HepG2 (cell line): Measurements from ENCODE around the gene GPR158. TPM values are rescaled to one million over a fixed set of nuclear protein-coding genes. Genes with fewer than 3 reads are reported as not detected.

ENCODE experiments used
- ATAC-seq: fragments of 200-7000 bp; cut with Tn5 transposase; 3 replicates; pipeline ENCODE4 v1.9.1; 2020; ENCODE audit warnings: mild to moderate bottlenecking, moderate library complexity
- BruUV-seq: library from RNA; stranded (reverse); fragments of 400-500 nt; replicated peaks from 2 replicates; lab custom pipeline; 2021; lab: Mats Ljungman, UMichigan
- CTCF ChIA-PET: fragments of 300-600 bp; formaldehyde crosslinking; extraction: SDS; loops from one replicate; lab custom pipeline; 2021; ENCODE audit warnings: low total read pairs, inconsistent platforms, low intra/inter-chr PET ratio; lab: Yijun Ruan, JAX
- POLR2A ChIA-PET: fragments of 350-600 bp; sonication (Branson Sonifier 250); formaldehyde crosslinking; loops from one replicate; lab custom pipeline; 2020; ENCODE audit warnings: antibody characterized with exemption, inconsistent platforms; lab: Yijun Ruan, JAX
- DNase-seq: peaks from one replicate; pipeline ENCODE4 v3.0.0-alpha.2; 2015; ENCODE audit warnings: low spot score
- FAIRE-seq: peaks from 3 replicates; lab custom pipeline; 2011; peaks lifted over from hg19 to GRCh38; lab: Jason Lieb, UNC
- H2AFZ ChIP-seq: one replicate; pipeline ENCODE4 v1.6.1; 2011; ENCODE audit warnings: low read length, inconsistent platforms
- H3K27ac ChIP-seq: fragments of 300-600 bp; 3 replicates; pipeline ENCODE4 v1.8.0; 2011; ENCODE audit warnings: mixed run types, mild to moderate bottlenecking, mixed read lengths, low read length, inconsistent platforms; ENCODE audit not compliant: insufficient read depth; ENCODE audit errors: extremely low read length
- H3K27me3 ChIP-seq, 2 experiments: fragments of 200-600 bp in 1 of 2; 2 replicates in 1 of 2; 3 replicates in 1 of 2; pipeline versions ENCODE4 v1.6.0 to v1.8.0; 2011; ENCODE audit warnings: low read length in 2 of 2, mild to moderate bottlenecking in 2 of 2, moderate library complexity in 2 of 2, inconsistent platforms in 1 of 2; ENCODE audit not compliant: insufficient read depth in 2 of 2, control insufficient read depth in 1 of 2
- H3K36me3 ChIP-seq, 2 experiments: fragments of 200-600 bp in 1 of 2; replicated peaks in 1 of 2; 2 replicates in 1 of 2; 3 replicates in 1 of 2; pipeline versions ENCODE4 v1.5.1 to v1.8.0; 2011; ENCODE audit warnings: low read length in 2 of 2, inconsistent platforms in 1 of 2; ENCODE audit not compliant: insufficient read depth in 2 of 2, control insufficient read depth in 1 of 2
- H3K4me1 ChIP-seq: 2 replicates; pipeline ENCODE4 v1.5.1; 2012; ENCODE audit warnings: low read length, inconsistent platforms; ENCODE audit not compliant: insufficient read depth
- H3K4me2 ChIP-seq: 2 replicates; pipeline ENCODE4 v1.6.0; 2011; ENCODE audit warnings: low read depth, low read length, inconsistent platforms
- H3K4me3 ChIP-seq, 3 experiments: fragments of 200-600 bp in 1 of 3; sonication (generic), shearing (Covaris generic) in 1 of 3; replicated peaks in 1 of 3; 2 replicates each; pipeline ENCODE4 v1.5.1; 2011 to 2016; ENCODE audit warnings: low read length in 3 of 3, inconsistent platforms in 2 of 3, low read depth in 2 of 3, mild to moderate bottlenecking in 2 of 3, control low read depth in 1 of 3, mixed read lengths in 1 of 3; ENCODE audit not compliant: insufficient read depth in 1 of 3
- H3K79me2 ChIP-seq: one replicate; pipeline ENCODE4 v1.6.1; 2011; ENCODE audit warnings: low read length, inconsistent platforms; ENCODE audit not compliant: insufficient read depth
- H3K9ac ChIP-seq: 2 replicates; pipeline ENCODE4 v1.6.0; 2011; ENCODE audit warnings: mild to moderate bottlenecking, low read depth, low read length, inconsistent platforms; ENCODE audit not compliant: insufficient read depth
- H3K9me3 ChIP-seq: 2 replicates; pipeline ENCODE4 v1.5.1; 2012; ENCODE audit warnings: mild to moderate bottlenecking, low read length
- H4K20me1 ChIP-seq: 2 replicates; pipeline ENCODE4 v1.6.0; 2011; ENCODE audit warnings: inconsistent platforms, mild to moderate bottlenecking, low read length, moderate library complexity; ENCODE audit not compliant: insufficient read depth
- ATM ChIP-seq: fragments of 450-650 bp; IDR thresholded peaks from 2 replicates; pipeline ENCODE4 v1.7.1; 2017; ENCODE audit warnings: mild to moderate bottlenecking, borderline replicate concordance
- CEBPZ ChIP-seq: IDR thresholded peaks from 2 replicates; pipeline ENCODE4 v1.6.1; 2012; ENCODE audit warnings: low read length, improper control_type of control experiment
- E2F5 ChIP-seq: sonication (generic); formaldehyde crosslinking; conservative IDR thresholded peaks from 2 replicates; pipeline ENCODE4 v1.4.0; 2020; ENCODE audit warnings: missing genetic modification reagents
- NAIF1 ChIP-seq: sonication (generic); formaldehyde crosslinking; IDR thresholded peaks from 2 replicates; pipeline ENCODE4 v1.5.0; 2020; ENCODE audit warnings: mild to moderate bottlenecking, missing genetic modification reagents, borderline replicate concordance
- PPARG ChIP-seq: conservative IDR thresholded peaks from 2 replicates; pipeline ENCODE4 v1.6.1; 2016; ENCODE audit warnings: missing biosample characterization, missing genetic modification reagents
- SOX5 ChIP-seq: IDR thresholded peaks from 2 replicates; pipeline ENCODE4 v1.6.1; 2016; ENCODE audit warnings: borderline replicate concordance
- TBX2 ChIP-seq: sonication (generic); formaldehyde crosslinking; IDR thresholded peaks from 2 replicates; pipeline ENCODE4 v1.5.0; 2020; ENCODE audit warnings: missing genetic modification reagents, mild to moderate bottlenecking, borderline replicate concordance
- TOPORS ChIP-seq: sonication (generic); formaldehyde crosslinking; IDR thresholded peaks from 2 replicates; pipeline ENCODE4 v1.8.0; 2023; ENCODE audit warnings: mild to moderate bottlenecking, missing genetic modification reagents
- ZNF101 ChIP-seq: sonication (generic); formaldehyde crosslinking; IDR thresholded peaks from 2 replicates; pipeline ENCODE4 v1.4.0; 2020; ENCODE audit warnings: mild to moderate bottlenecking, low read depth, missing genetic modification reagents, borderline replicate concordance
- ZNF138 ChIP-seq: sonication (generic); formaldehyde crosslinking; IDR thresholded peaks from 2 replicates; pipeline ENCODE4 v1.5.0; 2020; ENCODE audit warnings: mild to moderate bottlenecking, low read depth, missing genetic modification reagents
- ZNF20 ChIP-seq: sonication (generic); formaldehyde crosslinking; IDR thresholded peaks from 2 replicates; pipeline ENCODE4 v1.4.0; 2020; ENCODE audit warnings: mild to moderate bottlenecking, moderate library complexity, missing genetic modification reagents
- ZNF24 ChIP-seq: fragments of 450-650 bp; IDR thresholded peaks from 2 replicates; pipeline ENCODE4 v1.6.1; 2017; ENCODE audit warnings: antibody characterized with exemption, mild to moderate bottlenecking
- ZNF335 ChIP-seq: sonication (generic); formaldehyde crosslinking; IDR thresholded peaks from 2 replicates; pipeline ENCODE4 v1.4.0; 2020; ENCODE audit warnings: missing genetic modification reagents
- ZNF430 ChIP-seq: sonication (generic); formaldehyde crosslinking; IDR thresholded peaks from 2 replicates; pipeline ENCODE4 v1.9.0; 2021; ENCODE audit warnings: mild to moderate bottlenecking, missing genetic modification reagents
- ZNF503 ChIP-seq: sonication (generic); formaldehyde crosslinking; IDR thresholded peaks from 2 replicates; pipeline ENCODE4 v1.4.0; 2020; ENCODE audit warnings: missing genetic modification reagents
- ZNF781 ChIP-seq: sonication (generic); formaldehyde crosslinking; IDR thresholded peaks from 2 replicates; pipeline ENCODE4 v1.5.1; 2020; ENCODE audit warnings: borderline replicate concordance, mild to moderate bottlenecking, missing genetic modification reagents; ENCODE audit errors: not compliant biosample characterization
- WGBS: methylation state at CpG from one replicate; pipeline ENCODE4 v1.1.6; 2017; ENCODE audit warnings: low lambda C conversion rate; 5-methylcytosine and 5-hydroxymethylcytosine counted together
- in situ Hi-C: cut with HindIII; loops from 2 replicates; pipeline ENCODE4 v1.10.0; 2017; ENCODE audit warnings: low pct_unique_long_range_greater_than_20kb; ENCODE audit not compliant: extremely low pct_ligation_motif_present
- intact Hi-C: fragments of 100-400 bp; cut with micrococcal nuclease; formaldehyde crosslinking; loops from one replicate; pipeline ENCODE4 v1.10.0; 2022; ENCODE audit not compliant: unreplicated experiment
- polyA plus RNA-seq, 8 experiments: library from polyadenylated mRNA; depleted of rRNA in 3 of 8; stranded (reverse) in 7 of 8; unstranded in 1 of 8; fragments of >200 nt; fragmentation: Illumina TruSeq in 4 of 8; extraction: Trizol in 4 of 8; gene quantifications; 2 replicates each; pipeline versions ENCODE4 v1.2.1 to v1.2.3, GENCODE V29; 2011 to 2016; ENCODE audit warnings: low read depth in 4 of 8, missing spikeins in 1 of 8, mixed read lengths in 1 of 8; ENCODE audit not compliant: insufficient read depth in 1 of 8
- total RNA-seq, 5 experiments: library from RNA; depleted of rRNA; stranded (reverse); fragments of >200 nt; fragmentation: Illumina TruSeq; extraction: Trizol; gene quantifications; 2 replicates each; pipeline ENCODE4 v1.2.3, GENCODE V29; 2016; ENCODE audit warnings: low read depth in 1 of 5

GPR158 gene
- total and polyA plus RNA-seq, 2 of the 13 experiments (the other 11 are each of a cell fraction or from before 2014, with no cell fraction given) = not detected

GRCh38 chr10:25176421-25176968 is 1.7 kb downstream of the GPR158 start:
- FAIRE-seq (no peak), ATAC-seq (no peak; the same call in 2 of the 3 replicates), DNase-seq (no peak)
- no peaks in the 10 kb centered on the region for H3K9me3 ChIP-seq
- H3K36me3 ChIP-seq = no peaks in the 10 kb centered on the region
- no peaks in the 10 kb centered on the region for H3K4me1 ChIP-seq
- no peak overlapping the region for H3K4me3 ChIP-seq
- H3K4me2 ChIP-seq = no peak overlapping the region
- H3K27me3 ChIP-seq = no peaks in the 10 kb centered on the region
- H2AFZ ChIP-seq = no peak overlapping the region
- ChIA-PET CTCF (no interaction called here), POLR2A (no interaction called here)
- H4K20me1 ChIP-seq = no peaks in the 10 kb centered on the region
- intact Hi-C loops (no loop called here), in situ Hi-C loops (no loop called here)
- no peak overlapping the region for H3K9ac ChIP-seq
- no TSS peak for BruUV-seq
- TF ChIP-seq SOX5 (CRISPR knock-in tag) = no peak
- TF ChIP-seq E2F5 (CRISPR knock-in tag) = no peak
- TF ChIP-seq TOPORS (CRISPR knock-in tag) = no peak
- no peak for TF ChIP-seq ZNF503 (CRISPR knock-in tag)
- TF ChIP-seq PPARG (CRISPR knock-in tag) = no peak
- TF ChIP-seq ZNF138 (CRISPR knock-in tag) = no peak
- no peak for TF ChIP-seq ZNF430
- TF ChIP-seq ZNF20 (CRISPR knock-in tag) = no peak
- TF ChIP-seq NAIF1 (CRISPR knock-in tag) = no peak
- no peak for TF ChIP-seq TBX2 (CRISPR knock-in tag)
- no peak for TF ChIP-seq ZNF781
- TF ChIP-seq ZNF335 (CRISPR knock-in tag) = no peak
- TF ChIP-seq ZNF24 = no peak
- no peak for TF ChIP-seq ZNF101
- TF ChIP-seq CEBPZ = no peak
- TF ChIP-seq ATM = no peak
- WGBS = 24% methylated on average over 7 of the region's 36 CpGs
- no peak overlapping the region for H3K27ac ChIP-seq
- no peaks in the 10 kb centered on the region for H3K79me2 ChIP-seq
